ENCODE measurements around the gene VPS25. TPM values are rescaled to one million over a fixed set of nuclear protein-coding genes. Genes with fewer than 3 reads are reported as not detected.

The VPS25 gene
- total RNA-seq, 1 donor from 2014 or later = 39.4 TPM

DNA sequence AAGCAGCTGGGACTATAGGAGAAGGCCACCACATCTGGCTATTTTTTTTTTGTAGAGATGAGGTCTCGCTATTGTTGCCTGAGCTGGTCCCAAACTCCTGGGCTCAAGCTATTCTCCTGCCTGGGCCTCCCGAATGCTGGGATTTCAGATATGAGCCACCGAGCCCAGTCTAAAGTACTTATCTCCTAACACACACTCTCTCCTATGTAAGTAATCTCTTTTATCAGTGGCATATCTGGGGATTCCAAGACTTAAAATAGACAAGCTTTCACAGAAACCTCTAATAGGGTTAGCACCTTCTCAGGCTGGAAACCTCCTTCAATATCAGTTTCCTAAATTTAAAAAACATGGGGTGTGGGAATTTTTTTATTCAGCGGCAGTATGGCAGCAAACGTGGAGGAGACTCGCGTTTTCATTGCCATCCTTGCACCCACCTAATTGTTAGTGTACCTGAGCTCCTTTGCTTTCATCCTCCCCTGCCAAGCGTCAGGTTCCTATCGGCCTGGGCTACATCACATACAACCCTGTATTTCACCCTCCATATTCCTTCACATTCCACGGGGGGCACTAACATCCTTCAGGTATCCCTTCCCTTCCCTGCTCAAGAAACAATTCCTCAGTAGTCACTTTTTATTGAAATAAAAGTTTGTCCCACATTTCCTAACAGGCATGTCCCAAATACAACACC is 29.5 kb upstream of the VPS25 start:
- Mint-ChIP-seq H3K27ac (ENCODE audit: unreplicated experiment) (peak overlapping the region; percentile 61), H3K9me3 (ENCODE audit: unreplicated experiment) (no peaks in the 10 kb centered on the region), H3K27me3 (ENCODE audit: unreplicated experiment) (peaks cover 4% of the 10 kb centered on the region), H3K36me3 (ENCODE audit: low read depth, unreplicated experiment) (peaks cover 4% of the 10 kb centered on the region), H3K4me1 (ENCODE audit: unreplicated experiment) (peaks cover 24% of the 10 kb centered on the region), H3K4me3 (ENCODE audit: unreplicated experiment) (peak overlapping the region; percentile 94)
- DNase-seq (ENCODE audit: low spot score) = no peak
- no peak for TF ChIP-seq CTCF (IDR thresholded peaks at IDR 0.05; ENCODE audit: unreplicated experiment)

GRCh38 chr17:42744283-42744805 is 28.9 kb upstream of the VPS25 start:
- no peak for DNase-seq (ENCODE audit: low spot score)
- H3K36me3 Mint-ChIP-seq (ENCODE audit: low read depth, unreplicated experiment) = peaks cover 4% of the 10 kb centered on the region
- no peak for TF ChIP-seq CTCF (IDR thresholded peaks at IDR 0.05; ENCODE audit: unreplicated experiment)
- peaks cover 30% of the 10 kb centered on the region for H3K4me1 Mint-ChIP-seq (ENCODE audit: unreplicated experiment)
- H3K27me3 Mint-ChIP-seq (ENCODE audit: unreplicated experiment) = peaks cover 4% of the 10 kb centered on the region
- H3K27ac Mint-ChIP-seq (ENCODE audit: unreplicated experiment) = peak overlapping the region; percentile 61
- no peaks in the 10 kb centered on the region for H3K9me3 Mint-ChIP-seq (ENCODE audit: unreplicated experiment)
- H3K4me3 Mint-ChIP-seq (ENCODE audit: unreplicated experiment) = peak overlapping the region; percentile 94

GRCh38 chr17:42744806-42745617 is 28.2 kb upstream of the VPS25 start, which contains the start of gene EZH1:
TSS of gene EZH1 (minus strand) at chr17:42745040. CDS start at chr17:42728941, 16,099 bp downstream.
- Mint-ChIP-seq H3K9me3 (ENCODE audit: unreplicated experiment) (no peaks in the 10 kb centered on the region), H3K4me3 (ENCODE audit: unreplicated experiment) (peak within 1 kb of the TSS; percentile 94), H3K36me3 (ENCODE audit: low read depth, unreplicated experiment) (peaks cover 4% of the 10 kb centered on the region), H3K27me3 (ENCODE audit: unreplicated experiment) (peaks cover 4% of the 10 kb centered on the region), H3K27ac (ENCODE audit: unreplicated experiment) (peak within 1 kb of the TSS; percentile 61), H3K4me1 (ENCODE audit: unreplicated experiment) (peaks cover 36% of the 10 kb centered on the region)
- peak; percentile 97 for DNase-seq (ENCODE audit: low spot score)
- no peak for TF ChIP-seq CTCF (IDR thresholded peaks at IDR 0.05; ENCODE audit: unreplicated experiment)

DNA sequence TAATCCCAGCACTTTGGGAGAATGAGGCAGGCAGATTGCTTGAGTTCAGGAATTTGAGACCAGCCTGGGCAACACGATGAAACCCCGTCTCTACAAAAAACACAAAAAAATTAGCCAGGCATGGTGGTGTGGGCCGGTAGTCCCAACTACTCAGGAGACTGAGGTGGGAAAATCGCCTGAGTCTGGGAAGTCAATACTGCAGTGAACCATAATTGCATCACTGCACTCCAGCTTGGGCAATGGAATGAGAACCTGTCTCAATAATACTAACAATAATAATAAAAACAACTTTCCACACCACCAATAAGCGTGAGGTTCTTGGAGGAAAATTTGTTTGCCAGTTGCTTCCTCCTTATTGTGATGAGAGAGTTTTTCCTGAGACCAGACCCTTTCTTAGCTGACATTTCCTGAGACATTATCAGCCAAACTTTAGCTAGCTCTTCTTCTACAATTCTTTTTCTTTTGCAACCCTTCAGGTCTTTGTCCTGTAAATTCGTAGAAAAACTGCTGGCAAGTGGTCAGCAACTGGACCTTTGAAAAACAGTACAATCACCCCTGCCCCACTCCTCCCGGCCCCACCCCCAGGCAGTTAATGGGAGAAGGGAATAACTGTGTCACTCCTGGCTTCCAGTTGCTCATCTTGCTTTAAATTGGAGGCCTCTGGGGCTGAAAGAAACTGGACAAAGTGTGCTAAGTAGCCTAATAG is 24.9 kb upstream of the VPS25 start:
- Mint-ChIP-seq H3K27me3 (ENCODE audit: unreplicated experiment) (peaks cover 4% of the 10 kb centered on the region), H3K4me3 (ENCODE audit: unreplicated experiment) (no peak overlapping the region), H3K4me1 (ENCODE audit: unreplicated experiment) (peaks cover 59% of the 10 kb centered on the region), H3K27ac (ENCODE audit: unreplicated experiment) (peak overlapping the region; percentile 22), H3K9me3 (ENCODE audit: unreplicated experiment) (no peaks in the 10 kb centered on the region), H3K36me3 (ENCODE audit: low read depth, unreplicated experiment) (peaks cover 4% of the 10 kb centered on the region)
- TF ChIP-seq CTCF (IDR thresholded peaks at IDR 0.05; ENCODE audit: unreplicated experiment) = no peak
- DNase-seq (ENCODE audit: low spot score) = no peak

Data from endothelial cell (in vitro differentiated cells).